Measurements from ENCODE around the gene TMA7. TPM values are rescaled to one million over a fixed set of nuclear protein-coding genes. Genes with fewer than 3 reads are reported as not detected.

Gene TMA7
- total and polyA plus RNA-seq, 2 of the 13 experiments (the other 11 are each of a cell fraction or from before 2014, with no cell fraction given), result 100 to 486 TPM

- TF ChIP-seq NONO (IDR thresholded peaks at IDR 0.05) (no peak), NONO (CRISPR knock-in tag; conservative IDR thresholded peaks at IDR 0.05) (peak; percentile 66; the same call in 1 of the 2 replicates), SP140L (CRISPR knock-in tag; IDR thresholded peaks at IDR 0.05; ENCODE audit: borderline replicate concordance) (no peak; the same call in 1 of the 2 replicates), ZNF598 (CRISPR knock-in tag; IDR thresholded peaks at IDR 0.05; ENCODE audit: borderline replicate concordance) (peak; percentile 19; the same call in 1 of the 2 replicates), WIZ (CRISPR knock-in tag; IDR thresholded peaks at IDR 0.05) (peak; percentile 79), ZSCAN25 (CRISPR knock-in tag; IDR thresholded peaks at IDR 0.05) (peak; percentile 81; the same call in 1 of the 2 replicates), TEAD3 (CRISPR knock-in tag; optimal IDR thresholded peaks at IDR 0.05; ENCODE audit: borderline replicate concordance) (peak; percentile 41), ESRRA (CRISPR knock-in tag; IDR thresholded peaks at IDR 0.05; ENCODE audit: low read depth) (peak; percentile 61; the same call in 1 of the 2 replicates), ZNF839 (CRISPR knock-in tag; IDR thresholded peaks at IDR 0.05; ENCODE audit: borderline replicate concordance) (peak; percentile 65; the same call in 1 of the 2 replicates), NCOA2 (CRISPR knock-in tag; IDR thresholded peaks at IDR 0.05) (peak; percentile 44), ZNF335 (CRISPR knock-in tag; IDR thresholded peaks at IDR 0.05) (0 out of 2 replicates have a peak, but pooled peaks have one; percentile 48), CBX1 (IDR thresholded peaks at IDR 0.05; ENCODE audit: low read depth) (peak; percentile 93), POLR2A (IDR thresholded peaks at IDR 0.05; ENCODE audit: insufficient read depth in 1 of 2, low read depth in 2 of 2, low read length in 2 of 2) (peak in 1 of 2 experiments; percentile 72; a peak in 1 of 4 replicates), HNF1A (IDR thresholded peaks at IDR 0.05; ENCODE audit: low read depth) (0 out of 2 replicates have a peak, but pooled peaks have one; percentile 12), HNF1A (CRISPR knock-in tag; IDR thresholded peaks at IDR 0.05; ENCODE audit: borderline replicate concordance) (0 out of 2 replicates have a peak, but pooled peaks have one; percentile 20), NFYC (CRISPR knock-in tag; IDR thresholded peaks at IDR 0.05) (peak; percentile 37; the same call in 1 of the 2 replicates), ZNF354B (CRISPR knock-in tag; IDR thresholded peaks at IDR 0.05) (peak; percentile 33; the same call in 1 of the 2 replicates), ELK4 (CRISPR knock-in tag; IDR thresholded peaks at IDR 0.05; ENCODE audit: borderline replicate concordance) (no peak)
Measured at GRCh38 chr3:48472923-48473616, 33.0 kb downstream of the TMA7 start (continued).
